Fibroblast of skin of left quadriceps (primary cell): ENCODE data around the gene DOK1.

Source experiments
- DNase-seq, 2 experiments: peaks; one replicate each; pipeline ENCODE4 v3.0.0-alpha.2; 2013; ENCODE audit warnings: low read depth in 2 of 2

DOK1 gene

GRCh38 chr2:74525717-74526648 is 28.5 kb upstream of the DOK1 start, which contains the start of gene DQX1:
TSS of gene DQX1 (minus strand) at chr2:74526231. CDS start at chr2:74525729, 502 bp downstream.
- DNase-seq, result no peak

GRCh38 chr2:74526649-74527230 is 27.8 kb upstream of the DOK1 start:
- no peak for DNase-seq

GRCh38 chr2:74527741-74528140 is 26.8 kb upstream of the DOK1 start:
- DNase-seq, result no peak

GRCh38 chr2:74528600-74529356 is 25.7 kb upstream of the DOK1 start:
- DNase-seq, result no peak

- DNase-seq, result peak; percentile 98 to 99
Observed at GRCh38 chr2:74529357-74530238, 24.9 kb upstream of the DOK1 start, which contains the start of the genes AUP1 and HTRA2. TSS of gene AUP1 (minus strand) at chr2:74529706. CDS start at chr2:74529629, 77 bp downstream. TSS of gene HTRA2 (plus strand) at chr2:74529933. CDS start at chr2:74530007, 74 bp downstream.

GRCh38 chr2:74530239-74531187 is 24.0 kb upstream of the DOK1 start:
- DNase-seq, result no peak

- no peak for DNase-seq
Observed at GRCh38 chr2:74531666-74532065, 22.9 kb upstream of the DOK1 start.

- peak in 1 of 2 experiments; percentile 30 for DNase-seq
Observed at GRCh38 chr2:74532222-74532621, 22.3 kb upstream of the DOK1 start.

- no peak for DNase-seq
Observed at GRCh38 chr2:74533464-74533863, 21.1 kb upstream of the DOK1 start.

GRCh38 chr2:74534411-74534810 is 20.1 kb upstream of the DOK1 start:
- DNase-seq, result no peak

GRCh38 chr2:74535440-74535965 is 19.0 kb upstream of the DOK1 start:
- DNase-seq, result no peak

- DNase-seq, result no peak
Observed at GRCh38 chr2:74536166-74536950, 18.2 kb upstream of the DOK1 start.

GRCh38 chr2:74537140-74537539 is 17.4 kb upstream of the DOK1 start:
- DNase-seq, result no peak

GRCh38 chr2:74538881-74539339 is 15.6 kb upstream of the DOK1 start:
- no peak for DNase-seq

GRCh38 chr2:74540291-74540690 is 14.2 kb upstream of the DOK1 start:
- no peak for DNase-seq

GRCh38 chr2:74542978-74543377 is 11.5 kb upstream of the DOK1 start:
- DNase-seq, result no peak

GRCh38 chr2:74544634-74545033 is 9.9 kb upstream of the DOK1 start:
- no peak for DNase-seq

- DNase-seq, result no peak
Observed at GRCh38 chr2:74546004-74546403, 8.5 kb upstream of the DOK1 start.
